Keratinocyte (primary cell): ENCODE measurements around the gene TSC22D4.

Experiments used
- EZH2 ChIP-seq: IDR thresholded peaks from one replicate; pipeline ENCODE4 v1.6.1; 2012; ENCODE audit warnings: inconsistent platforms, mild to moderate bottlenecking, low read length, moderate library complexity
- TF ChIP-seq, protein P1 (sequence below), 3 experiments: IDR thresholded peaks in 1 of 3; conservative IDR thresholded peaks in 1 of 3; optimal IDR thresholded peaks in 1 of 3; 2 replicates in 2 of 3; 3 replicates in 1 of 3; pipeline versions ENCODE3 to v1.5.1; 2011; ENCODE audit warnings: low read length in 3 of 3, mild to moderate bottlenecking in 3 of 3, moderate library complexity in 2 of 3, control low read depth in 1 of 3, inconsistent platforms in 1 of 3; ENCODE audit not compliant: insufficient read depth in 2 of 3; ENCODE audit errors: extremely low read depth in 1 of 3

- TF ChIP-seq, protein P1, sequence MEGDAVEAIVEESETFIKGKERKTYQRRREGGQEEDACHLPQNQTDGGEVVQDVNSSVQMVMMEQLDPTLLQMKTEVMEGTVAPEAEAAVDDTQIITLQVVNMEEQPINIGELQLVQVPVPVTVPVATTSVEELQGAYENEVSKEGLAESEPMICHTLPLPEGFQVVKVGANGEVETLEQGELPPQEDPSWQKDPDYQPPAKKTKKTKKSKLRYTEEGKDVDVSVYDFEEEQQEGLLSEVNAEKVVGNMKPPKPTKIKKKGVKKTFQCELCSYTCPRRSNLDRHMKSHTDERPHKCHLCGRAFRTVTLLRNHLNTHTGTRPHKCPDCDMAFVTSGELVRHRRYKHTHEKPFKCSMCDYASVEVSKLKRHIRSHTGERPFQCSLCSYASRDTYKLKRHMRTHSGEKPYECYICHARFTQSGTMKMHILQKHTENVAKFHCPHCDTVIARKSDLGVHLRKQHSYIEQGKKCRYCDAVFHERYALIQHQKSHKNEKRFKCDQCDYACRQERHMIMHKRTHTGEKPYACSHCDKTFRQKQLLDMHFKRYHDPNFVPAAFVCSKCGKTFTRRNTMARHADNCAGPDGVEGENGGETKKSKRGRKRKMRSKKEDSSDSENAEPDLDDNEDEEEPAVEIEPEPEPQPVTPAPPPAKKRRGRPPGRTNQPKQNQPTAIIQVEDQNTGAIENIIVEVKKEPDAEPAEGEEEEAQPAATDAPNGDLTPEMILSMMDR (optimal IDR thresholded peaks at IDR 0.05 in 1 of 3, IDR thresholded peaks at IDR 0.05 in 1 of 3, conservative IDR thresholded peaks at IDR 0.05 in 1 of 3; ENCODE audit: extremely low read depth in 1 of 3, insufficient read depth in 2 of 3, low read length in 3 of 3), result no peak
- TF ChIP-seq EZH2, result no peak
Measured at GRCh38 chr7:100482728-100483089, 3.7 kb upstream of the TSC22D4 start.
